ENCODE measurements around the gene PXK.

PXK gene

DNA sequence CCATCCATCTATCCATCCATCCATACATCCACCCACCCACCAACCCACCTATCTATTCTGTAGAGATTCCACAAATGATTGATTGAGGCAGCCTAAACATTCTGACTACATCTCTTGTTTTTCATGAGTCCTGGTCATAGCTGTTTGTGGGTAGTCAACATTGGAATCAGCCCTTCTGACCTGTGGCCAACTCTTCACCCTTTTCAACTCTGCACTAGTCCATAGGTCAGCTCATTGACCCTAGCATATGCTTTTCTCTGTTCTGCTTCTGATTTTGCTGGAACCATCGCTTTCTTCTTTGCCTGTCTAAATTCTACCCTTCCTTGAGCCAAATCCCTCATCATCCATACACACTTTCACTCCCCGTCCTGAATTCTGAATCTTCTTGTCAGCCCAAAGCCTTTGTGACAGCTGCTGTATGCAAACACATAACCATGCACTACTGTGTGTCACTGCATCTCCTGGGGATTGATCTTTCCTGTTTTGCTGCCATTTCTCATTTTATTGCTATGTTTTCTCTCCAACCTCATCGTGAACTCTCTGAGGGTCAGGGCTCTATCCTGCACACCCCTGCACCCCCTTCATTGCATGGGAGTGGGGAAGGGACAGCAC lies 142.4 kb downstream of the PXK start:
- CTCF ChIA-PET = interaction anchor here (1.0 to 6.9 kb wide), 6 partner anchors 9 to 45 kb away, joined by 3 to 37 read pairs (median 4); partner anchors contain the start of gene KCTD6
- H3K4me3 ChIP-seq (ENCODE audit: low read depth, low read length) = no peak overlapping the region
- POLR2A ChIA-PET = no interaction called here
- TF ChIP-seq, protein P1, sequence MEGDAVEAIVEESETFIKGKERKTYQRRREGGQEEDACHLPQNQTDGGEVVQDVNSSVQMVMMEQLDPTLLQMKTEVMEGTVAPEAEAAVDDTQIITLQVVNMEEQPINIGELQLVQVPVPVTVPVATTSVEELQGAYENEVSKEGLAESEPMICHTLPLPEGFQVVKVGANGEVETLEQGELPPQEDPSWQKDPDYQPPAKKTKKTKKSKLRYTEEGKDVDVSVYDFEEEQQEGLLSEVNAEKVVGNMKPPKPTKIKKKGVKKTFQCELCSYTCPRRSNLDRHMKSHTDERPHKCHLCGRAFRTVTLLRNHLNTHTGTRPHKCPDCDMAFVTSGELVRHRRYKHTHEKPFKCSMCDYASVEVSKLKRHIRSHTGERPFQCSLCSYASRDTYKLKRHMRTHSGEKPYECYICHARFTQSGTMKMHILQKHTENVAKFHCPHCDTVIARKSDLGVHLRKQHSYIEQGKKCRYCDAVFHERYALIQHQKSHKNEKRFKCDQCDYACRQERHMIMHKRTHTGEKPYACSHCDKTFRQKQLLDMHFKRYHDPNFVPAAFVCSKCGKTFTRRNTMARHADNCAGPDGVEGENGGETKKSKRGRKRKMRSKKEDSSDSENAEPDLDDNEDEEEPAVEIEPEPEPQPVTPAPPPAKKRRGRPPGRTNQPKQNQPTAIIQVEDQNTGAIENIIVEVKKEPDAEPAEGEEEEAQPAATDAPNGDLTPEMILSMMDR (IDR thresholded peaks at IDR 0.05; ENCODE audit: insufficient read depth, low read length, missing control alignments) = no peak
- no peak for DNase-seq (ENCODE audit: low read depth, low spot score)
